Measurements from ENCODE around the gene FUBP1.
"Not testable (repeated sequence)": the region's sequence is repeated elsewhere in the genome, so short reads cannot be mapped to it uniquely, and the experiment has no call there.

The FUBP1 gene

DNA sequence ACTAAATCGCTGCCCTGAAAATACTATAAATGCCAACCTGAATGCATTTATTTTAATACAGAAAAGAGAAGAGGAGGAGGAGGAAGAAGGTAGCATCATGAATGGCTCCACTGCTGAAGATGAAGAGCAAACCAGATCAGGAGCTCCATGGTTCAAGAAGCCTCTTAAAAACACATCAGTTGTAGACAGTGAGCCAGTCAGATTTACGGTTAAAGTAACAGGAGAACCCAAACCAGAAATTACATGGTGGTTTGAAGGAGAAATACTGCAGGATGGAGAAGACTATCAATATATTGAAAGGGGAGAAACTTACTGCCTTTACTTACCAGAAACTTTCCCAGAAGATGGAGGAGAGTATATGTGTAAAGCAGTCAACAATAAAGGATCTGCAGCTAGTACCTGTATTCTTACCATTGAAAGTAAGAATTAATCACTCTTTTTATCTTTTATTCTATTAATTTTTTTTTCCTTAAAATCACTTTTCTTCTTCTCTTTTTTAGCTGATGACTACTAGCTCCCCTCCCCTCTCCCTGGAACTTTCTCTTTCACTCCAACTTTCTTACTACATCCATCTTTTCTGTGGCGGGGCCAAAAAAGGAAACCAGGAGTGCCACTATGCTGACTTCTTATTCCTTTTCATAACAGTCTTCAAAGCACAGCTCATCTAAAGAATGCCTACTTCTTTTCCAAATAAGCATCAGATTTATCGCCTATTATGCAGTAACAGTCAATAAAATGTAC lies 36.3 kb downstream of the FUBP1 start:
- no peak for DNase-seq

DNA sequence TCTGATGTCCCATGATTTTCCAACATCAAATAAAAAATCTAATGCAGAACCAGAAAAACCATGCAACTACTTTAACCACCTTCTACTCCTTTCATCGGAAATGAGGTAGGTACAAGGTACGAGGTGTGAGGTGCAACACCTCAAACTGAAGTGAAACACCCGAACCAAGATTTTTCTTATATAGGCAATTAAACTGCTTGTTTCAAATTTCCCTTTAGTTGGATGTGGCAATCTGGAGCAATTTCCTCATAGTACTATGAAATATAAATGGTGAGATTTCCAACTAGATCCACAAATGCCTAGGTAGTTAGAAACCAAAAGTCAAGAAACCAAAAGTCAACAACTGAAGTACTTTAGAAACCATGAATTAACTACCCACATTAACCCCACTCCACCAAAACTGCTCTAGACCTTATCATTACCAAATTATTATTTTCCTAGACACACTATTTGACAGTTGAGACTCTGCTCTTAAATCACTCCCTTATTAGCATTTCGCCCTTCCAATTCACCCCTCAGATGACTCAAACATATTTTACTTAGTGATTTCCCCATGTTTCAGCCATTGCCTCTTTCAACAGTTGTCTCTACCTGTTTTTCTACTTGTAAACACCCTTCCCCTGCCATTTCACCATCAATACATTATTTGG lies 37.8 kb downstream of the FUBP1 start:
- no peak for DNase-seq

DNA sequence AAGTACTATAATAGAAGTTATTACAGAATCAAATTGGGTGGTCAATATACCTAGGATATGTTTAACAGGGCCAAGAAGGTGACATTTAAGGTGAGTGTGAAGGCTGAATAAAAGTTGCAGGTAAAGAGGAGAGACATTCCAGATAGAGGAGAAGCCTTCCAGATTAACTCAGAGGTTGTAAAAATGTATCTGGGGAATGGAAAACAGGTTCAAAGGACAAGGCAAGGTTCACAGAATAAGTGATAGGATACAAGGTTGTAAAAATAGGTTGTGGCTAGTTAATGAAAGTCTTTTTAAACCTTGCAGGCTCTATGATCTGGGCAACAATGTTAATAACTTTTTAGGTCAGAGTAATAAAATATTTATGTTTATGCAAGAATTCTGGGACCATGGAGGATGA lies 40.2 kb downstream of the FUBP1 start:
- no peak for DNase-seq

DNA sequence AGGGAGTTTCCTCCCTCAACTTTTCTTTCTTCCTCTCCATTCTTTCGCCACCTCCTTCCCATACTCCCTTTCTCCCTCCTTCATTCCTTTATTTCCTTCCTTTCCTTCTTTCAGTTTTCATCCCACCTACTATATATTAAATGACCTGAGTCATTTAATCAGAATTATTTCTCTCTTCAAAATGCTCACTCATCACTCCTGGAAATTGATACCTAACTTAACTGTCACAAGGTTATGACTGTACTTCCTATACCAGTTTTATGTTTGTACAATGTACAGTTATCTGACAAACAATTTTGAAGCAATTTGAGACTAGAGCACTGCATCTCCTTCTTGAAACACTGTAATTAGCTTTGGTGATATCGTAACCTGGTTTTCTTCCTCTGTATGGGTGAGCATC lies 49.1 kb downstream of the FUBP1 start:
- DNase-seq: no peak

DNA sequence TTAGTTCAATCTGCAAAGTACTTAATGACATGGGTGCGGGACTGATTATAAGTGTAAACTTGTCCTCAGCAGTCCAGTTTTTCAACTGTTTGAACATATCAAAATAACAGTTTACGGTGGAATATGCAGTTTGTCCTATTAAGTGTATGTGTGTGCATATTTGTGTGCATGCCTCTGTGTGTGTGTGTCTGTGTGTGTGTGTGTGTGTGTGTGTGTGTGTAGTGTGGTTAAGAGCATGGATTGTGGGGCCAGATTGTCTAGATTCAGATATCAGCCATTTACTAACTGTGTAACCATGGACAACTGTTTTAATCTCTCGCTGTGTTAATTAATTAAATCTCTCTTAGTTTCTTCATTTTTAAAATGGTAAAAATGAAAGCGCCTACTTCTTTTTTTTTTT lies 51.5 kb downstream of the FUBP1 start:
- DNase-seq: no peak

DNA sequence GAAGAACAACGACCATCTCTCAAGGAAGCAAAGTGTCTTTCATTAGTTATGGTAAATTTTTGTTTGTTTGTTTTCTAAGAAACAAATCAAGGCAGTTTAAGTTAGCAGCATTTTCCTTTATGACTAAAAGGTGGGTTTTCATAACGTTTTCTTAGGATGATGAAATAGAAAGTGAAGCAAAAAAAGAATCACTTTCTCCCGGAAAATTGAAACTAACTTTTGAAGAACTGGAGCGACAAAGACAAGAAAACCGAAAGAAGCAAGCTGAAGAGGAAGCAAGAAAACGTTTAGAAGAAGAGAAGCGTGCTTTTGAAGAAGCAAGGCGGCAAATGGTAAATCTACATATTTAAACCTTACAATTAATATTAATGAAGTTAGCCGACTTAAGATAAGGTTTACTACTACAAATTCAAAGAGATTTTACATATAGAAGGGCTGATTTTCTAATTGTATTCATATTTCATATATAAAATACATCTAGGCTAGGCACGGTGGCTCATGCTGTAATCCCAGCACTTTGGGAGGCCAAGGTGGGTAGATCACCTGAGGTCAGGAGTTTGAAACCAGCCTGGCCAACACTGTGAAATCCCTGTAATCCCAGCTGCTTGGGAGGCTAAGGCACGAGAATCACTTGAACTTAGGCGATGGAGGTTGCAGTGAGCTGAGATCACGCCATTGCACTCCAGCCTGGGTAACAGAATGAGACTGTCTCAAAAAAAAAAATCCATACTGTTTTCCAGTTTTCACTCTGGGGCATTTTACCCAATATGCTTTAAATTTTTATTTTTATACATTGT lies 52.1 kb downstream of the FUBP1 start:
- DNase-seq: no peak

DNA sequence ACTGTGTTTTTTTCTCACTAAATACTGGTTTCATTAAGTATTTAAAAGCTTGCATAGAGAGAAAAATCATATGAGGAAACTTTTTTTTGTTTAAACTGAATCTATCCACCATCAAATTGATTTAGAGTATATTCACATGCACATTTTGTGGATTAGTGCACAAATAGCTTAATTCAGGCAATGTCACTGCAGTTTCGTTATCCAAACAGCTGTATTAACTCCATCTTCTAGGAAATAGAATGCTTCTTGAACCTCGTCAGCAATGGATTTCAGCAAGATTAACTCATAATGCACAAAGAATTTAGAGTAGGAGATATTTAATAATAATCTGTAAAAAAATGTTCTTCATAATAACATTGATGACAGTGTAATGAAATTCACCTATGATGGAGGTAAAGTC lies 52.9 kb downstream of the FUBP1 start:
- DNase-seq: no peak

DNA sequence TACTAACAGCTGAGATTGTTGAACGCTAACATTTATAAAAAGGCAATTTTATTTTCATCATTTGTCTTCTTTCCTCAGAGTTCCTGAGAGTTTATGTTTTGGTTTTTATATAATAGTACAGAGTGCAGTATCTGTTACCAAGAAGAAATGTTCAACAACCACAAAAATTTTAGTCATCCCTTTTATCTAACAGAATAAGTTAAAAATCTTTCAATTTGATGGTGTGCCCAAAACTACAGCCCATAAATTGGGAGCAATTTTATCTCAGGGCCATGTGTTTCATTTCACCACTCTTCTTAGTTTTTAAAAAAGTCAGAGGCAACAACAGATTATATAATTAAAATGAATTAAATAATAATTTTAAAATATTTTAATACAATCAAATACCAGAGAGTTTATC lies 53.4 kb downstream of the FUBP1 start:
- no peak for DNase-seq

DNA sequence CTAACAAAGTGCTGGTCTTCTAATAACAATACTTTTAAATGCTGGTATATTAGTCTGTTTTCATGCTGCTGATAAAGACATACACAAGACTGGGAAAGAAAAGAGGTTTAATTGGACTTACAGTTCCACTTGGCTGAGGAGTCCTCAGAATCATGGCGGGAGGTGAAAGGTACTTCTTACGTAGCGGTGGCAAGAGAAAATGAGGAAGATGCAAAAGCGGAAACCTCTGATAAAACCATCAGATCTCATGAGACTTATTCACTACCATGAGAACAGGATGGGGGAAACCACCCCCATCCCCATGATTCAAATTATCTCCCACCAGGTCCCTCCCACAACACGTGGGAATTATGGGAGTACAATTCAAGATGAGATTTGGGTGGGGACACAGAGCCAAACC lies 60.0 kb downstream of the FUBP1 start:
- not testable (repeated sequence) for DNase-seq

DNA sequence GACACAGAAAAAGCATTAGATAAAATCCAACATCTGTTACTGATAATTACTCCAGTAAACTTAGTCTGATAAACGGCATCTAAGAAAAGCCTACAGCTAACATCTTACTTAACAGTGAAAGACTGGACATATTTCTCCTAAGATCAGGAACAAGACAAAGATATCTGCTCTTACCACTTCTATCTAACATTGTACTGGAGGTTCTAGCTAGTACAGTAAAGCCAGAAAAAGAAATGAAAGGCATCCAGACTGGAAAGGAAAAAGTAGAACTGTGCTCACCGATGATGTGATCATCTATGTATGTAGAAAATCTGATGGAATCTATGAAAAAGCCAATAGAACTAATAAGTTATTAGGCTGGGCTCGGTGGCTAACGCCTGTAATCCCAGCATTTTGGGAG lies 68.8 kb downstream of the FUBP1 start:
- no peak for DNase-seq

DNA sequence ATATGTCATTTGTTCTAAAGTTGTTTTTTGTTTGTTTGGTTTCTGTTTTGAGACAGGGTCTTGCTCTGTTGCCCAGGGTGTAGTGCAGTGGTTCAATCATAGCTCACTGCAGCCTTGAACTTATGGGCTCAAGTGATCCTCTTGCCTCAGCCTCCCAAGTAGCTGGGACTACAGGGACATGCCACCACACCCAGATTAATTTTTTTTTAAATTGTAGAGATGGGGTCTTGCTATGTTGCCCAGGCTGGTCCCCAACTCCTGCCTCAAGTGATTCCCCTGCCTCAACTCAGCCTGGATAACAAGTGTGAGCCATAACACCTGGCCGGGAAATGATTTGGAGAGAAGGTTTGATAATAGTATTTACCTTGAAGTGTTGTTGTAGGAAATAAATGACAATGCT lies 72.2 kb downstream of the FUBP1 start:
- no peak for DNase-seq

DNA sequence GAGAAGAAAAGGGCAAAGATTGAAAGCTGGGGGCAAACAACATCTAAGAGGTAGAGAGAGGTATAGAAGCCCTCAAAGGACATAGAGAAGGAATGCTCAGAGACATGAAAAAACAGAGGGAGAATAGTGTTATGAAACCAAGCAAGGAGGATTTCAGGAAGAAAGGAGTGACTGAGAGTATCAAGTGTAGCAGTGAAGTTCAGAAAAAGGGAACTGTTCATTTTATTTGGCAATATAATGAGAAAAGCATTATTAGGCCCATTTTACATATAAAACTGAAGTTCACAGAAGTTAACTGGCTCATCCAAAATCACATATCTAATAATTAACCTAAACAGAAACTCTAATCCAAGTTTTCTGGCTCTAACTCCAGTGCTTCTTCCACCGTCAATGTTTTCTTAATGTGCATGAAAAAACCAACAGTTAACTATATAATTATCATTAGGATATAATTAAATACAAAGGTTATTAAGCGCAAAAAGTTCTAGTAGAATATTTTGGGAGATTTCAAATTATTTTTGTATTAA lies 72.8 kb downstream of the FUBP1 start:
- peak in 1 of 2 experiments; percentile 33 for DNase-seq

DNA sequence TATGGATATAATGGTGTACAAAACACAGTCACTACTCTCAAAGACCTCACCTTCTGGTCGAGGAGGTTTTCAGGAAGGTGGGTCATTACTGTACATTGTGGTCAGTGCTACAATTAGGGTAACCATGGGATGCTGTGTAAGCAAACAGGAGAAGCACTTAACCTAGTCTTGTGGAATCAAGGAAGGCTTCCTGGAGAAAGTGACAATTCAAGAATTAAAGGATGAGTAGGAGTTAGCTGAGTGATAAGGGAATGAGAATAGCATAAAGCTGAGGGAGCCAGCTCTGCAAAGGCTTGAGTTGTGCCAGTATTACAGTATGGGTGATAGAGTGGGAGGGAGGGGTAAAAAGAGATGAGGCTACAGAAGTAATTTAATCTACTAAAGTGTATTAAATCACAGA lies 73.3 kb downstream of the FUBP1 start:
- no peak for DNase-seq

DNA sequence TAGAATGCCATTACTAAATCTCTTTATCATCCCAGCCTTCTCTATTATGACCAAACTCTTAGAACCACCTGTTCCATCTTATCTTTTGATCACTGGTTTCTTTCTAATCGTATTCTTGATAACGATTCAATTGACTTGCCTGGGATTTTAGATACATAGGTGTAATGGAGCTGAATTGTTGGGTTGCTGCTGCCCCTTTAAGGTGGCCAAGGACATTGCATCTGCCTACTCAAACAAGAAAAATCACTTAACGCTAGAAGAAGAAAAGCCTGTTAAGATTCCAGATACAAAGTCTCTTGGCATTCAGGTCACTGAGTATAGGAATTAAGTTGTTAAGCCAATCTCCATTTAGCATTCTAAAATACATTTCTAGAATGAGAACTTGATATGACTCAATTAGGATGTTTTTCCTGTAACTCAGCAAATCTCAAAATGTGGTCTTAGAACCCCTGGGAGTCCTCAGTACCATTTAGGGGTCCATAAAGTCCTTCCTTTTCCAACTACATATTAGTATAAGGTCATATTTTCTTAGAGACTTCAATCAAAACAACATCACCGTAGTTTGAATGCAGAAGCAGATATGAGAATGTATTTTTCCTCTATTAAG lies 78.1 kb downstream of the FUBP1 start:
- peak; percentile 54 to 72 for DNase-seq

DNA sequence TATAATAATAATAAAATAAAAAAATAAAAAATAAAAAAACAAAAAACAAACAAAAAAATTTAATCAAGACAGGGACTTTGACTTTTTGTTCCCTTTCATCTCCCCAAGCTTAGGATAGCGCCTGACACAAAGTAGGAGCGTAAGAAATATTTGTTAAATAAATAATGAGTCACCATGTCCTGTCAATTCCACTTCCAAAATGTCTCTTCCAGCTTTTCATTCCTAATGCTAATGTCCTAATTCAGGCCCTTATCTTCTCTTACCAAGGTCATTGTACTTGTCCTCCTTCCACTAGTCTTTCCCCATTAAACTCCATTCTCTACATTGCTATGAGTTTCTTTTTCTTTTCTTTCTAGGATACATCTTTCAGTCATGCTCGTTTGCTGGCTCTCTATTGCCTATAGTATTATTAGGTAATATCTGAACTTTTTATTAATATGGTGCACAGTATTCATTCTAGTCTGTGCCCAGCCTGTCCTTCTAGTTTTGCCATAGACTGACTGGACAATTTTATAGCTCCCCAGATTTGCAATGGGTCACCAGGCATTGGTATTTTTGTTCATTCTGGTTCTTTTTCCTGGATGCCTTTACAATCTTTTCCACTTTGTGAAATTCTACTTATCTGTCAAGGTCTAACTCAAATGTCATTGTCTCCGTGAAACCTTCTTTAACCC lies 79.1 kb downstream of the FUBP1 start:
- no peak for DNase-seq

All from Kasumi-1 (cell line).